ENCODE results near the gene CDC40.

The CDC40 gene

GRCh38 chr6:110180228-110181008 lies at the start of gene CDC40:
CDC40 (plus strand) TSS chr6:110180427; CDS start chr6:110180445, 18 bp downstream.
- H3K27ac ChIP-seq: peak within 1 kb of the TSS; percentile 82
- TF ChIP-seq ZFX (IDR thresholded peaks at IDR 0.05; ENCODE audit: borderline replicate concordance) (no peak), CTCF (IDR thresholded peaks at IDR 0.05) (no peak)

- TF ChIP-seq ZFX (IDR thresholded peaks at IDR 0.05; ENCODE audit: borderline replicate concordance): no peak
- TF ChIP-seq CTCF (IDR thresholded peaks at IDR 0.05): no peak
- no peak overlapping the region for H3K27ac ChIP-seq
Measured at GRCh38 chr6:110137924-110138887, 42.0 kb upstream of the CDC40 start.

DNA sequence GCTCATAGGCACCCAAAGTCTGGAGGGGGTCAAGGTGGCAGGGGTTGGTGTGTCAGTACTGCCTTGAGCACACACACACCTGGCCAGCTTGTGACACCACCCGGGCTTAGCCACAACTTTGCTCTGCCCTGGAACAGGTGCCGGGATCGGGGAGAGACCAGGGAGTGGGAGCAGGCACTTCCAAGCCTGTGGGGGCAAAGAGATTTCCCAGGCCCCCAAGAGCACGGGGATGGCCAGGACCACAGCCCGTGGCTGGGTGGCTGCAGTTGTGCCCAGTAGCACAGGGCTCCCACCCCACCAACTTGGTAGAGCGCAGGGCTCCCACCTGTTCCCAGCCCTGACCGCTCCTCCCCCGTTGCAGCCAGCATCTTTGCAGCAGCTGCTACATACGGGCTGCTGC lies 41.2 kb upstream of the CDC40 start:
- TF ChIP-seq ZFX (IDR thresholded peaks at IDR 0.05; ENCODE audit: borderline replicate concordance) (no peak), CTCF (IDR thresholded peaks at IDR 0.05) (no peak)
- no peak overlapping the region for H3K27ac ChIP-seq

GRCh38 chr6:110140650-110141049 lies 39.6 kb upstream of the CDC40 start:
- H3K27ac ChIP-seq: no peak overlapping the region
- no peak for TF ChIP-seq ZFX (IDR thresholded peaks at IDR 0.05; ENCODE audit: borderline replicate concordance)
- TF ChIP-seq CTCF (IDR thresholded peaks at IDR 0.05): no peak

- no peak overlapping the region for H3K27ac ChIP-seq
- no peak for TF ChIP-seq CTCF (IDR thresholded peaks at IDR 0.05)
- no peak for TF ChIP-seq ZFX (IDR thresholded peaks at IDR 0.05; ENCODE audit: borderline replicate concordance)
Measured at GRCh38 chr6:110147870-110148269, 32.4 kb upstream of the CDC40 start.

DNA sequence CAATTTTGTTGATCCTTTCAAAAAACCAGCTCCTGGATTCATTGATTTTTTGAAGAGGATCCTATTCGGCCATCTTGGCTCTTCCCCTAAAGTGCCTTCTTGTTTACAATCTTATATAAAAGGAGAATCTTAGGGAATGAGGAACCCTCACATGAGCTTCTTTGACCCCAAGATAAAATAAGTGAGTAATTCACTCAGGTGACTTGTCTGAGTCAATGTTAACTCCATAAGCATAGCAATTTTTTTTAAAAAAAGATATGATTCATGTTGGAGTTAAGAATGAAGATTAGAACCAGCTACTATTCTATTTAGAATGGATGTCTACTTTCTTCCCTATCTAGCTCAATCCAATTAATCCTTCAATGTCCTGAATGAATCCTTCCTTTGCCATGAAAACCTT lies 21.7 kb upstream of the CDC40 start:
- no peak for TF ChIP-seq CTCF (IDR thresholded peaks at IDR 0.05)
- no peak for TF ChIP-seq ZFX (IDR thresholded peaks at IDR 0.05; ENCODE audit: borderline replicate concordance)
- no peak overlapping the region for H3K27ac ChIP-seq

Measured in 22Rv1 (cell line).